Pons (tissue), 1 donor: ENCODE results near the gene FLVCR1.

Experiments used
- DNase-seq: peaks from one replicate; pipeline ENCODE4 v3.0.0-alpha.2; 2016; ENCODE audit warnings: low spot score

Gene FLVCR1

GRCh38 chr1:212945463-212946160, 87.5 kb downstream of the FLVCR1 start:
- no peak for DNase-seq

DNA sequence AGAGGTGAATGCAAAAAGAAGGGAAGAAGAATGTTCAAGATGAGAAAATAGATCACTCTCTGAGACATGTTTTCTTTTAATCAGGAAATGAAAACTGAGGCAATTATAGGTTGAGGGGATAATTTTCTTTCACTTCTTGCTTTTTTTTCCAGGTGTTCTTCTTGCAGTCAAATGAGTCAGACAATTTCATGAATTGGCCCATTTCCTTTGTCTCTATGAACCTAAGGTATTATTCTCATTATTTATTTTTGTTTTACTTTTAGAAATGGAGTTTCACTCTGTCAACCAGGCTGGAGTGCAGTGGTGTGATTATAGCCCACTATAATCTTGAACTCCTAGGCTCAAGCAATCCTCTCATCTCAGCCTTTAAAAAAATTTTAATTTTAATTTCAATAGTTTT, 88.8 kb downstream of the FLVCR1 start:
- DNase-seq: no peak
